H1 (cell line): ENCODE measurements around the gene CACNA1C.

Experiments
- CHD2 ChIP-seq: IDR thresholded peaks from 2 replicates; pipeline ENCODE4 v1.6.1; 2012; ENCODE audit warnings: low read length, improper control_type of control experiment
- POLR2A ChIP-seq, 2 experiments: IDR thresholded peaks; 1 replicate in 1 of 2; 2 replicates in 1 of 2; pipeline ENCODE4 v1.6.1; 2011; ENCODE audit warnings: low read depth in 2 of 2, low read length in 2 of 2, mild to moderate bottlenecking in 2 of 2; ENCODE audit errors: control extremely low read depth in 1 of 2
- POLR2AphosphoS5 ChIP-seq: IDR thresholded peaks from 2 replicates; pipeline ENCODE4 v1.6.1; 2011; ENCODE audit warnings: low read depth, low read length
- SP1 ChIP-seq: IDR thresholded peaks from 2 replicates; pipeline ENCODE4 v1.6.1; 2011; ENCODE audit warnings: low read depth, low read length
- SP2 ChIP-seq: IDR thresholded peaks from 2 replicates; pipeline ENCODE4 v1.6.1; 2012; ENCODE audit warnings: mild to moderate bottlenecking, low read length, inconsistent platforms

- TF ChIP-seq SP2 (no peak), SP1 (no peak), POLR2A (IDR thresholded peaks at IDR 0.05; ENCODE audit: control extremely low read depth in 1 of 2, low read depth in 2 of 2, low read length in 2 of 2) (no peak), POLR2AphosphoS5 (no peak), CHD2 (no peak)
These were observed 261.7 kb downstream of the CACNA1C start for GRCh38 chr12:2314492-2314891.
